ENCODE measurements around the gene USP24. TPM values are rescaled to one million over a fixed set of nuclear protein-coding genes. Genes with fewer than 3 reads are reported as not detected.

USP24 gene
- total RNA-seq, 1 experiment from 2014 or later: 35.3 TPM

DNA sequence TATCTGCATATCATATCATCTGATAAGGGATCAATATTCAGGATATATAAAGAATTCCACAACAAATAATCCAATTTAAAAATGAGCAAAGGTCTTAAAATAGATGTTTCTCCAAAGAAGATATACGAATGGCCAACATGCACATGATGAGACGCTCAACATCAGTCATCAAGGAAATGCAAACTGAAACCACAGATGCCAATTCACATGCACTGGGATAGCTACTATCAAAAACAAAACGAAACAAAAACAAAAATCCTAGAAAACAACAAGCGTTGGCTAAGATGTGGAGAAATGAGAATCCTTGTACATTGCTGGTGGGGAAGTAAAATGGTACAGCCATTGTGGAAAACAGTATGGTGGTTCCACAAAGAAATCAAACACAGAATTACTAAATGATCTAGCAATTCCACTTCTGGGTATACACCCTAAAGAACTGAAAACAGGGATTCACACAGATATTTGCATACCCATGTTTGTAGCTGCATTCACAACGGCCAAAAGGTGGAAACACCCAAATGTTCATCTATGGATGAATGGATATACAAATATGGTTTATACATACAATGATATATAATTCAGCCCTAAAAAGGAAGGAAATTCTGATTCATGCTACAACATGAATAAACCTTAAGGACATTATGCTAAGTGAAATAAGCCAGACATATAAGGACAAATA, 96.4 kb downstream of the USP24 start:
- no peak overlapping the region for H3K18ac ChIP-seq (ENCODE audit: insufficient read length, low read depth, low read length)
- WGBS (ENCODE audit: extremely low coverage, insufficient read length, low lambda C conversion rate): no CpG with 5 or more reads among the region's 5 CpGs
- no peak overlapping the region for H3K9ac ChIP-seq (ENCODE audit: extremely low read depth, insufficient read length, low read length)
- no peak overlapping the region for H3K56ac ChIP-seq (ENCODE audit: insufficient read length, low read depth, low read length)
- H2BK12ac ChIP-seq (ENCODE audit: insufficient read length, low read depth, low read length): no peak overlapping the region
- no peak overlapping the region for H3K14ac ChIP-seq (ENCODE audit: insufficient read depth, low read length)
- TF ChIP-seq, protein P1, sequence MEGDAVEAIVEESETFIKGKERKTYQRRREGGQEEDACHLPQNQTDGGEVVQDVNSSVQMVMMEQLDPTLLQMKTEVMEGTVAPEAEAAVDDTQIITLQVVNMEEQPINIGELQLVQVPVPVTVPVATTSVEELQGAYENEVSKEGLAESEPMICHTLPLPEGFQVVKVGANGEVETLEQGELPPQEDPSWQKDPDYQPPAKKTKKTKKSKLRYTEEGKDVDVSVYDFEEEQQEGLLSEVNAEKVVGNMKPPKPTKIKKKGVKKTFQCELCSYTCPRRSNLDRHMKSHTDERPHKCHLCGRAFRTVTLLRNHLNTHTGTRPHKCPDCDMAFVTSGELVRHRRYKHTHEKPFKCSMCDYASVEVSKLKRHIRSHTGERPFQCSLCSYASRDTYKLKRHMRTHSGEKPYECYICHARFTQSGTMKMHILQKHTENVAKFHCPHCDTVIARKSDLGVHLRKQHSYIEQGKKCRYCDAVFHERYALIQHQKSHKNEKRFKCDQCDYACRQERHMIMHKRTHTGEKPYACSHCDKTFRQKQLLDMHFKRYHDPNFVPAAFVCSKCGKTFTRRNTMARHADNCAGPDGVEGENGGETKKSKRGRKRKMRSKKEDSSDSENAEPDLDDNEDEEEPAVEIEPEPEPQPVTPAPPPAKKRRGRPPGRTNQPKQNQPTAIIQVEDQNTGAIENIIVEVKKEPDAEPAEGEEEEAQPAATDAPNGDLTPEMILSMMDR (conservative IDR thresholded peaks at IDR 0.05): no peak
- H4K8ac ChIP-seq (replicated peaks; ENCODE audit: insufficient read length, low read depth, low read length): no peak overlapping the region
- H3K9me3 ChIP-seq (ENCODE audit: control insufficient read depth, low read depth, low read length): no peaks in the 10 kb centered on the region
- Mint-ChIP-seq H3K4me1 (no peaks in the 10 kb centered on the region), H3K36me3 (ENCODE audit: insufficient read depth in 1 of 3, low read depth in 3 of 3) (peaks cover 76 to 87% (median 86%) of the 10 kb centered on the region in 3 experiments), H3K27ac (no peak overlapping the region), H3K4me3 (no peak overlapping the region), H3K9me3 (peaks cover 5 to 13% of the 10 kb centered on the region in 2 experiments; a peak in 3 of 5 replicates), H3K27me3 (ENCODE audit: low read depth) (no peaks in the 10 kb centered on the region)
- H3K4me1 ChIP-seq (ENCODE audit: insufficient read depth, low read length): no peaks in the 10 kb centered on the region
- H3K27ac ChIP-seq (ENCODE audit: insufficient read length, low read depth, low read length): no peak overlapping the region
- H3K23me2 ChIP-seq (ENCODE audit: insufficient read length, low read depth, low read length, poor library complexity, severe bottlenecking): no peaks in the 10 kb centered on the region
- no peak overlapping the region for H3T11ph ChIP-seq (ENCODE audit: low read length)
- H2BK120ac ChIP-seq (ENCODE audit: low read depth, low read length, poor library complexity, severe bottlenecking): no peak overlapping the region
- no peaks in the 10 kb centered on the region for H3K79me1 ChIP-seq (ENCODE audit: insufficient read depth, low read depth, low read length, poor library complexity, severe bottlenecking)
- H4K20me1 ChIP-seq (ENCODE audit: control insufficient read depth, insufficient read depth, insufficient read length): no peaks in the 10 kb centered on the region
- H2BK15ac ChIP-seq (ENCODE audit: low read depth, low read length): no peak overlapping the region
- no peak overlapping the region for H2AFZ ChIP-seq (ENCODE audit: low read length)
- H2BK20ac ChIP-seq (ENCODE audit: low read depth, low read length, poor library complexity, severe bottlenecking): no peak overlapping the region
- H3K79me2 ChIP-seq (ENCODE audit: insufficient read depth, low read length): no peaks in the 10 kb centered on the region
- H4K91ac ChIP-seq (ENCODE audit: insufficient read length, low read depth, low read length): no peak overlapping the region
- no peak overlapping the region for H3K23ac ChIP-seq (ENCODE audit: insufficient read length, low read depth, low read length)
- DNase-seq: no peak
- no peak overlapping the region for H2AK5ac ChIP-seq (ENCODE audit: insufficient read length, low read length)
- no peaks in the 10 kb centered on the region for H3K27me3 ChIP-seq (ENCODE audit: insufficient read depth, low read length)
- H2BK5ac ChIP-seq (ENCODE audit: insufficient read length, low read length): no peak overlapping the region
- H3K4ac ChIP-seq (ENCODE audit: low read depth, low read length): no peak overlapping the region
- no peak overlapping the region for H4K5ac ChIP-seq (ENCODE audit: insufficient read length, low read depth, low read length)
- no peak overlapping the region for H3K4me2 ChIP-seq (ENCODE audit: insufficient read depth, insufficient read length, low read length)

All from H9 (cell line).